ENCODE data around the gene IGFBP5.
A peak's percentile ranks its signal among the peaks of the same experiment; 100 is the strongest.

IGFBP5 gene

GRCh38 chr2:216688731-216689340 lies 6.5 kb downstream of the IGFBP5 start:
- no peak for DNase-seq (ENCODE audit: low read depth in 2 of 2)

- no peak for DNase-seq (ENCODE audit: low read depth in 2 of 2)
These were observed 7.7 kb downstream of the IGFBP5 start for GRCh38 chr2:216687646-216688045.

- no peak for DNase-seq (ENCODE audit: low read depth in 2 of 2)
These were observed 8.2 kb downstream of the IGFBP5 start for GRCh38 chr2:216687111-216687510.

- no peak for DNase-seq (ENCODE audit: low read depth in 2 of 2)
These were observed 9.9 kb downstream of the IGFBP5 start for GRCh38 chr2:216685327-216685875.

- no peak for DNase-seq (ENCODE audit: low read depth in 2 of 2)
These were observed 11.5 kb downstream of the IGFBP5 start for GRCh38 chr2:216683846-216684245.

- no peak for DNase-seq (ENCODE audit: low read depth in 2 of 2)
These were observed 13.7 kb downstream of the IGFBP5 start for GRCh38 chr2:216681683-216682082.

- no peak for DNase-seq (ENCODE audit: low read depth in 2 of 2)
These were observed 14.3 kb downstream of the IGFBP5 start for GRCh38 chr2:216680951-216681629.

- DNase-seq (ENCODE audit: low read depth in 2 of 2) = no peak
These were observed 15.7 kb downstream of the IGFBP5 start for GRCh38 chr2:216679658-216680024.

- DNase-seq (ENCODE audit: low read depth in 2 of 2) = no peak
These were observed 16.3 kb downstream of the IGFBP5 start for GRCh38 chr2:216678813-216679657.

GRCh38 chr2:216678098-216678465 lies 17.3 kb downstream of the IGFBP5 start:
- DNase-seq (ENCODE audit: low read depth in 2 of 2) = no peak

GRCh38 chr2:216677439-216678097 lies 17.8 kb downstream of the IGFBP5 start:
- DNase-seq (ENCODE audit: low read depth in 2 of 2) = no peak

- no peak for DNase-seq (ENCODE audit: low read depth in 2 of 2)
These were observed 18.7 kb downstream of the IGFBP5 start for GRCh38 chr2:216676630-216677029.

GRCh38 chr2:216674376-216674775 lies 21.0 kb downstream of the IGFBP5 start:
- no peak for DNase-seq (ENCODE audit: low read depth in 2 of 2)

GRCh38 chr2:216673609-216674008 lies 21.7 kb downstream of the IGFBP5 start:
- no peak for DNase-seq (ENCODE audit: low read depth in 2 of 2)

- no peak for DNase-seq (ENCODE audit: low read depth in 2 of 2)
These were observed 22.3 kb downstream of the IGFBP5 start for GRCh38 chr2:216673021-216673420.

GRCh38 chr2:216672466-216672865 lies 22.9 kb downstream of the IGFBP5 start:
- DNase-seq (ENCODE audit: low read depth in 2 of 2) = no peak

GRCh38 chr2:216671791-216672343 lies 23.5 kb downstream of the IGFBP5 start:
- no peak for DNase-seq (ENCODE audit: low read depth in 2 of 2)

GRCh38 chr2:216671081-216671411 lies 24.3 kb downstream of the IGFBP5 start:
- DNase-seq (ENCODE audit: low read depth in 2 of 2) = no peak

- DNase-seq (ENCODE audit: low read depth in 2 of 2) = no peak
These were observed 24.9 kb downstream of the IGFBP5 start for GRCh38 chr2:216670266-216671080.

- DNase-seq (ENCODE audit: low read depth in 2 of 2) = peak; percentile 35 to 44
These were observed 28.7 kb downstream of the IGFBP5 start for GRCh38 chr2:216666461-216667233.
